Activated T-helper 9 cell treated with anti-CD3 and anti-CD28 coated beads, Interleukin-2, amount 50 U/mL, for 16 hours (primary cell): Measurements from ENCODE around the gene MAGI2.

Experiments used
- DNase-seq: peaks from one replicate; pipeline ENCODE4 v3.0.0-alpha.2; 2020; ENCODE audit warnings: low read depth

MAGI2 gene

DNA sequence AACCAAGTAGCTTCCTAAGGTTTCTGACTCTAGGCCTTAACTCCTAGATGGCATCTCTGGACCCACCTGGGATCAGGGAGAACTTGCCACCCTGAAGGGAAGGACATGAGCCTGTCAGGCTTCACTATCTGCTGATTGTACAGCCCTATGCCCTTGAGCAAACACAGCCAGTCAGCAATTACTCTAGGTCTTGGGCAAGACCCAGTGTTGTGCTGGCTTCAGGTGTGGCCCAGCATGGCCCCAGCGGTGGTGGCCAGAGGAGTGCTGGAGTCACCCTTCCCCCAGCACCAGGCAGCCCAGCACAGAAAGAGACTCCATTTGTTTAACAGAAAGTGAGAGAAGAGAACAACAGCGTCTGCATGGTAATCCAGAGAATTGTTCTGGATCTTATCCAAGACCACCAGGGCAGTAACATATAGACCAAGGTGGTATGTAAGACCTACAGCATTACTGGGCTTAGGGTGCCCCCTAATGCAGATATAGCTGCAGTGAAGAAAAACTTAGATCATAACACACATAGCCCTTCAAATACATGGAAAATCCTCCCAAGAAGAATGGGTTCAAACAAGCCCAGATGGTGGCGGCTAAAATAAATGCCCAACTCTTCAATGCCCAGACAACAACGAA is 207.7 kb downstream of the MAGI2 start:
- DNase-seq: no peak

DNA sequence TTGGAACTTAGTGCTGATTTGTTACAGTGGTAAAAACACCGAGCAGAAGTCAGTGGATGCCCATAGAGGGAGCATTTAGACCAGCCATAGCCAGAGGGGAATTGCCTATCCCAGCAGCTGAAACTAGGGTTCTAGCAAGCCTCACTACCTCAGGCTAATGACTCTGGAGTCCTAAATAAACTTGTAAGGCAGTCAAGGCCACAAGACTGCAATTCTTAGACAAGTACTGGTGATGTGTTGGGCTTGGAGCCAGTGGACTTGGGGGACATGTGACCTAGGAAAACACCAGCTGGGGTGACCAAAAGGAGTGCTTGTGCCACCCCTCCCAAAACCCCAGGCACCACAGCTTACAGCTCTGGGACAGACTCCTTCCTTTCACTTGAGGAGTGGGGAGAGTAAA is 209.0 kb downstream of the MAGI2 start:
- DNase-seq: no peak

DNA sequence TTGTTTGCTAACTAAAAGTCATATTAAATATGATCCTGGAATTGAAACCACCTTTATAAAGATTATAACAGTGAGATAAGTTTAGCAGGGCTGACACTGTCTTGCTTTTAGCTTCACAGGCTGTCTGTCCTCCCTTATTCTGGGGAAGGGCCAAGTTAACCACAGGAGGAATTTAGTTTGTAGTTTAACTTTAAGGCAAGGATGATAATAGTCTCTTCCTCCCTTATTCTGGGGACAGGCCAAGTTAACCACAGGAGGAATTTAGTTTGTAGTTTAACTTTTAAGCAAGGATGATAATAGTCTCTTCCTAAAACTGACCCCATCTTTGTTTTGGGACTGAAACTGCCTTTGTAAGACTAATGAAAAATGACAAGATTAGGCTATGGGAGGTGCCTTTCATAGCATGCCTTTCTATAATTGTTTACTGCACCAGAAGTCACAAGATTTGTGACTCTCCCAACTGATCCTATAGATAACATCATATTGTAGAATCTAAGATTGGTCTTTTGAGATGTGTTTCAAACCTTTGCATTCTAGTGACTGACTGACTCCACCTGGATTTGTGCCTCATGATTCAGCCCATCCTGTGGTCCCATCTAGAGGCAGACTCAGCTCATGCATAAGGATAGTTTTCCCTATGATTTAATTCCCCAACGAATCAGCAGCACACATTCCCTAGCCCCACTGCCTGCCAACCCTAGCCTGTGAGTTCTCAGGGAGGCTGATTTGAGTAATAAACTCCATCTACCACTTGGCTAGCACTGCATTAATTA is 212.0 kb downstream of the MAGI2 start:
- no peak for DNase-seq

DNA sequence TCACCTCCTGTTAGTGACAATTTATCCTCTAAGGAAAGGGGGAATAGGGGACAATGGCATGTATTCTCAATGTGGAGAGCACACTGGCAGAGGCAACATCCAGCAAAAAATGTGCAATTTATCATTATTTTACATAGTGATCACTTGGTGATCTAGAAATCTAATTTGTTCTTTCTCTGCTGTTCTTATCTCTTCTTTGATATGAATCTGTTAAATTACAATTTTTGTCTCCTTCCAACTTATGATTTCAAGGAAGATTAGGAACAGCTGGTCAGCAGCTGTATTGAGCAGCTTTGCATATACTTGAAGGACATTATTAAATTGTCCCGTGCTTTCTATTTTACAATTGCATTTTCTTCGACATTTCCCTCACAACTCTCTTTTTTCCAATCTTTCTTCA is 213.1 kb downstream of the MAGI2 start:
- DNase-seq: no peak

DNA sequence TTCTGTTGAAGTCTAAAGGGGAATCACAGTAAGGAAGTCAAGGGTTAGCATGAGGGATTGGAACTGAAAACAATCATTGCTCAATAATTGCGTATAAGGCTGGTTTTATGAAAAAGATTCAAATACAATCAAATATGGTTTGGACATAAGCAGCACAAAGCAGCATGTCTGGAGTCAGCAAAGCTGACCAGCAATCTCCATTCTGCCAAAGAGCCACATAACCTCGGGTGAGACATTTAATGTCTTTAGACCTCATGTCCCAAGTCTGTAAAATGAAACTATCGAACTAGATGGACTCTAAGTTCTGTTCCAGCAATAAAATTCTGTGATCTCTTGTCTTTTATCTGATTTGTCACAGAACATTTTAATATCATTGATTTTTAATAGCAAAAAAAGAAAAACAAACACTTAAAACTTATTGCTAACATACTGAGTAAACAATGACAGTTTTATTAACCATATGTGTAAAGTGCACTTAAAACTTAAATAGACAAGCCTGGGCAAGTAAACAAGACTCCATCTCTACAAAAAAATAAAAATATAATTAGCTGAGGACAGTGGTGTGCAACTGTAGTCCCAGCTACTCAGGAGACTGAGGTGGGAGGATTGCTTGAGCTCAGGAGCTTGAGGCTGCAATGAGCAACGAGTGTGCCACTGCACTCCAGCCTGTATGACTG is 217.0 kb downstream of the MAGI2 start:
- no peak for DNase-seq

DNA sequence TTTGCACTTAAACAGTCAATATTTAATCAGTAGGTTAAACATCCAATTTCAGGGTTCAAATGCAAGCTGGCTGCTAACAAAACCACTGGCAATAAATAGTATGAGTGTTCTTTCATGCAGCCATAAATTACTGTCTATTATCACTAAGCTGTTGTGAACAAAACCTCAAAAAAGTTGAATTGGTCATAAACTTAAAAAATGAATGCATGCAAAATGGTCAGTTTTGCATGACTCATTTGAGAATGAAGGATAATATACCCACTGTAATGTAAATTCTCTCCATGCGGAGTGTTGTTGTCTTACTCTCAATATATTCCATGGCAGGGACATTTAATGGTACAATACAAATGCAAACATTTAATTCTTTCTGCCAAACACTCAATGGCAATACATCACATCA is 226.4 kb downstream of the MAGI2 start:
- DNase-seq: no peak

DNA sequence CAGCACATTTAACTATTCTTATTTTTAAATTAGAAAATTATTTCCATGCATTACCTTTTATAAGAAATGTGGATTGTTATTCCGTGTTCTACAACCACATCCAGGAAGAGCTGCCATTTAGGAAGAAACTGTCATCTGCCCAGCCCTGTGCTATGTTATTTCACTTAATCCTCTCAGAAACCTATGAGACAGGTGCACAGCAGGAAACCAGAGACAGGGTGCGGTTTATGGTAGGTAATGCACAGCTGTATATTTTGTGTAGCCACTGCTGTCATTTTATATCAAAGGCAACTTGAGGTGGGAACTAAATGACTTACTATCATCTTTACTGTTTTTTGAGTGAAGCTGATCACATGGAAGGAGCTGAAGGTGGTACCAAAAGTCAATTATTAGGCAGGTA is 232.3 kb downstream of the MAGI2 start:
- no peak for DNase-seq

DNA sequence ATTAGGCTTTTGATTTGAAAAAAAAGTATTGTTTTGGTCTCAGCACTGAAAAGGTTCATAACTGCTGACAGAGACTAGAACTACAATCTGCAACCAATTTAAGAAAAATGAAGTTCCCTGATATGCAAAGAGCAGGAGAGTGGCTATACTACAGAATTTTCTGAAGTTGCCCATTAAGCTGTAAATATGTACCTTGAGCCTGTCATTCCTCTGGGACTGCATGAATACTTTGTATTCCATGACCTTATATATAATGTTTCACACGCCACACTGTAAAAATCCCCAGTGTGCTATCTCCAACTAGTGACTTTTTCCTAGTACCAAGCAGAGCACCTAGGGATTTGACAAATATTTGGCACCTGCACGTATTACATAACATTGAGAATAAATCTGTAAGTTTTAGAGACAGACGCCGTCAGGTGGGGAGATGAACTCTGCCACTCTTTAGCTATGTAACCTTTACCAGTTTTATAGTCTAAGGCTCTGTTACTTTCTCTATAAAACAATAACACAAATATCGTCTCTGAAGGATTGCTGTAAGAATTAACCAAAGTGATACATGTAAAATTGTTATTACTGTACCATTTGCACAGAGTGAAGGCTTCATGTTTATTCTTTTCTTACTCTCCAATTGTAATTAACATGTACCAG is 235.4 kb downstream of the MAGI2 start:
- DNase-seq: no peak

DNA sequence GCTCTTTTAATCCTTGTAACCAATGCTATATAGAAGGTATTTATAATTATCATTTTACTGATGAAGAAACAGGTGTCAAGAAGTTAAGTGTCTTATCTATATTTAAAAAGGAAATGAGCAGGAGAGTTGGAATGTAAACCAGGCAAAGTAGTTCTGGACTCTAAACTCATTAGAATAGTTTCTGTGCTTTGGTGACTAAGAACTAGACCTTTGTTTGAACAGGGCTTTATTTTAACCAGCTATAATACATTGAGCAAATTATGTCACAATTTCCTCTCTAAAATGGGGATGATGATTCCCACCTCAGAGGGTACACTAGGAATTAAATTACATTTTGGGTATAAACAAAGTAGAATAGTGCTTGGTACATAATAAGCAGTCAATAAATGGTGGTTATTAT is 236.0 kb downstream of the MAGI2 start:
- no peak for DNase-seq

DNA sequence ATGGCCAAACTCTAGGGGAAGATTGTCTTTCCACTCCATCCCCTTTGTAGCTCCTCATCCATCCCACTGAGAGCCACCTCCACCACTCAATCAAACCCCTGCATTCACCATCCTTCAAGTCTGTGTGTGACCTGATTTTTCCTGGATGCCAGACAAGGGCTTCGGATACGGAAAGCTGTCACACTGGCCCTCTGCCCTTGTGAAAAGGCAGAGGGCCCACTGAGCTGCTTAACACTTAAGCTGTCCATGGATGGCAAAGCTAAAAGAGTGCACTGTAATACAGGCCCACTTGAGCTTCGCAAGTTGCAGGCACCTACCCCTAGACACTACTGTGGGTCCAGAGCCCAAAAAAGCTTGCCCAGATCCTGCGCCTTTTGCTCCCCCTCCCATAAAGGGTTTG is 237.2 kb downstream of the MAGI2 start:
- no peak for DNase-seq

DNA sequence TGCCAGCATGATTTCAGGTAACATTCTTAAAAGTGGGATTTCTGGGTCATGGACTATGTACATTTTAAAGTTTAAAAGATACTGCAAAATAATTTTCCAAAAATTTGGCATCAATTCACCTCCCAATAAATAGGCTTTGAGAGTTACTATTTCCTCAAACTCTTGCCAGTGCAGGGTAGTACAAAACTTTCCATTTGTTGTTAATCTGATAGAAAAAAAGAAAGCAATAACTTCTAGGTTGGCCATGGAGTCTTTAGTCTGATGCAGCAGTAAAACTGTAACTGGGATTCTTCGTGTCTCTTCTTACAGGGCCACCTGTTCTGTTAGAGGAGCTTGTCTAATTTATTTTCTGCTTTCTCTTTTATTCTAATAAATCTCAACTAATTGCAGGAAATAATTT is 241.1 kb downstream of the MAGI2 start:
- no peak for DNase-seq

DNA sequence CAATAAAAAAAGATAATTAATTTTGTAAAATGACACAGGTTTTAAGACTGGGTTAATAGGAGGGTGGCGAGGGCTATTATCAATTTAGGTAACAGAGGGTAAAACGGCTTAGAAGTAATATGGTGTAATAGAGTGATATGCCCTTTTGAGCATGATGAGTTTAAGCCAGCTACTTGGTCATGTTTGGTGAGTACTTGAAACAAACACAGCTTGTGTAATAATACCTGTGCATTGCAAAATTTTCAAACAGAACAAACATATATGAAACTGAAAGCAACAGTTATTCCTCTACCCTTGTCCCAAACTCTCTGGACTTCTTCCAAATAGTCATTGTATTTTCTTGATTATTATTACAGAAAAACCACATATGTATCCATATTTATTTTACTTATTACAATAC is 241.7 kb downstream of the MAGI2 start:
- no peak for DNase-seq

DNA sequence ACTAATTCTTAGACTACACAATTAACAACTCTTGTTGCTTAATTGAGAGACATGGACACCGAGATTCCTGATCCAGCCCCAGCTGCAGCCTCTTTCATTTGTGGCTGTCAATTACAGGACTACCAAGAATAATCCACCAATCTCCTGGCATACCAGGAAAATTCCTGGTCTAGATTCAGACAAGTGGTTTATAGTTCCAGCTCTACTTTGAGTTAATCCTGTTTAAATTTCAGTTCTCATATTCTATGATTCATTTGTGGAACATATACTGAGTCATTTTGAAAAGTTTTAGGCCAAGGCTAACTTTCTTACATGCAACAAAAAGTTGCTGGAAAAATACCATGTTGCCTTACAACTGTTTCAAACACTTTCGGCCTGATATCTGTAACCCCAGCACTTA is 253.5 kb downstream of the MAGI2 start:
- no peak for DNase-seq

DNA sequence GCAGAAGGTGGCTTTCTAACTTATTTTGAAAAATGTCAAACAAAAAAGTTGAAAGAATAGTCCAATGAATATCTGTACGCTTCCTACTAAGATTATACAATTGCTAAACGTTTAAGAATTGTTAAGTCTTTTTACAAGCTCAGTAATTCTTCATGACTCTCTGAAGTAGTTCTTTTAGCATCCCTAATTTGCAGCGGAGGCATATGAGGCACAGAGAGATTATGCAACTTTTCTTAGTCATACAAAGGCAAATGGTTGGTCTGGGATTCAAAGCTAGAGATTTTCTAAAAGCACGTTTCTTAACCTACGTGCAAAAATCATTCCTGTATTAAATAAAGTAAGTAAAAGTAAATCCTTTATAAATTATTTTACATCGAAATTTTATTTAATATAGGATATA is 254.2 kb downstream of the MAGI2 start:
- DNase-seq: no peak

DNA sequence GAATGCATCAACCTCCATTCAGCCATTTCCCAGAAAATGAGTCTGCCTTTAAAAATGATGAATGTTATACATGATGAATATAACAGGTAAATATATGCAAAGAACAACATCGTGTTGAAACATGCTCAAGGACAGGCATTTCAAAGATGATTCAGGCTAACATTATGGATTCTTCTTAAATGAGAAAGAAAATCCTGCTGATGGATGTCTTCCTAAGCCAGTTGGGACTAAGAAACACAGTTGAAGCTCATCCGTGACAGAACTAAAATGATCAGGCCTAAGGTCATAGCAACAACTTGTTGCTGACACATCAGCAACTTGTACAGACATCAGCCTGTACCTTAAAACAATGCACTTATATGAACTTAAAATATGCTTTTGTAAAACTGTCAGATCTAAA is 267.9 kb downstream of the MAGI2 start:
- no peak for DNase-seq

DNA sequence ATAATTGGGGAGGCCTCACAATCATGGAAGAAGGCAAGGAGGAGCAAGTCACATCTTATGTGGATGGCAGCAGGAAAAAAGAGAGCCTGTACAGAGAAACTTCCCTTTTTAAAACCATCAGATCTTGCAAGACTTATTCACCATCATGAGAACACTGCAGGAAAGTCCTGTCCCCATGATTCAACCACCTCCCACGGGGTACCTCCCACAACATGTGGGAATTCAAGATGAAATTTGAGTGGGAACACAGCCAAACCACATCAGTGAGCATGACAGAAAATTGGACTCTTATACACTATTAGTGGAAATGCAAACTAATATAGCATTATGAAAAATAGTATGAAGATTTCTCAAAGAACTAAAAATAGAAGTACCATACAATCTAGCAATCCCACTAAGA is 271.2 kb downstream of the MAGI2 start:
- DNase-seq: no peak

DNA sequence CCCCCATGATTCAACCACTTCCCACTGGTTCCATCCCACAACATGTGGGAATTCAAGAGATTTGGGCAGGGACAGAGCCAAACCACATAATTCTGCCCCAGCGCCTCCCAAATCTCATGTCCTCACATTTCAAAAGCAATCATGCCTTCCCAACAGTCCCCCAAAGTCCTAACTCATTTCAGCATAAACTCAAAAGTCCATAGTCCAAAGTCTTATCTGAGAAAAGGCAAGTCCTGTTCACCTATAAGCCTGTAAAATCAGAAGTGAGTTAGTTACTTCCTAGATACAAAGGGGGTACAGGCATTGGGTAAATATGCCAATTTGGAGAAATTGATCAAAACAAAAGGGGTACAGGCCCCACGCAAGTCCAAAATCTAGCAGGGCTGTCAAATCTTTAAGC is 272.9 kb downstream of the MAGI2 start:
- no peak for DNase-seq

DNA sequence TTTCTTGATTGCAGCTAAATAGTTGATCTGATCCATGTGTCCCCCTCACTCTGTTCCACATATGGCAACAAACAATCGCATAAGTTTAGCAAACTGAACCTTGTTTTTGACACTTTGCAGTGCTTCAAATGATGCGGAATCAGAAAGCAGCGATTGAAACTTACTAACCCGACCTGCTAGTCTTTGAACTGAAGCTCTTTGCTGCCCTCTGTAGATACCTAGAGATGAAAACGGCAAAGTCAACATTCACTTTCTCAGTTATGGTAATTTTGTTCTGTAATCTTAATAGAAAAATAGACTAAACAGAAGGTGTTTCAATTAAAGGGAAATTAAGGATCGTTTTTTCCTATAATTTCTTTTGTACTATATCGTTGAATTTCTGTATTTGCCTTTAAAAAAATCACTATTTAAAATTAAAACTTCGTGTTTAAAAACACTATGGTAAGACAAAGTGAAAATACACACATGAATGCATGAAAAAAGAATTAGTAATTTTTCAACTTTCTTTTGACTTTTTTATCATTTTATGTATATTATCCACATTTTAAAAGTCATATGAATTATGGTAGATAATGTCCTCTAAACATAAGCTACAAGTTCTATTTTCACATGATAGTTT is 276.5 kb downstream of the MAGI2 start:
- DNase-seq: no peak

DNA sequence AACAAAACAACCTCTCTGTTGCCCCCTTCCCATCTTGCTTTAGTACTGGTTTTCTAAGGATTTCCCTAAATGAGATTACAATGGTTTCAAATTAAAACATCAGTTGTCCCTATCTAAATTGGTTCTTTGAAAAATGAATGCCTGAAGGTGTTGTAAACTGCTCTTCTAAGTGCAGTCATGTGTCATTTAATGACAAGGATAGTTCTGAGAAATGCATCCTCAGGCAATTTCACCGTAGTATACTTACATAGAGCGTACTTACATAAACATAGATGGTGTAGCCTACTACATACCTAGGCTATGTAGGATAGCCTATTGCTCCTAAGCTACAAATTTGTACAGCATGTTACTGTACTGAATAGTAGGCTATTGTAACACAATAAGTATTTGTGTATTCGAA is 278.1 kb downstream of the MAGI2 start:
- DNase-seq: no peak

DNA sequence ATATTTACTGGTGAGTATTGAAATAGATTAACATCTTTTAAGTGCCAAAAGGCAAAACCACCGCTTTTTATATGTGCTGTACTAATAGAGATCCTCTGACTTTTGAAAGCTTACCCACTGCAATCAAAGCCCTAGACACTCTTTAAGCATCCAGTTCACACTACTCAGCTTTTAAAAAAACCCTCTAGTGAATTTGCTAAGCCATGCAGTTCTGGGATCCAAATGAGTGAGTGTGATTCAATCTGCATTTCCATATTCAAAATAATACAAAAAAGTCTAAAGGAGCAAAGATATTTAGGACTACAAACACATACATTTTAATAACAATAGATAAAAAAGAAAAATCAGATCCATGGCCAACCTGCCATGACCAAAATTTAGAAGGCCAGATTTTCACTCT is 288.2 kb downstream of the MAGI2 start:
- no peak for DNase-seq

DNA sequence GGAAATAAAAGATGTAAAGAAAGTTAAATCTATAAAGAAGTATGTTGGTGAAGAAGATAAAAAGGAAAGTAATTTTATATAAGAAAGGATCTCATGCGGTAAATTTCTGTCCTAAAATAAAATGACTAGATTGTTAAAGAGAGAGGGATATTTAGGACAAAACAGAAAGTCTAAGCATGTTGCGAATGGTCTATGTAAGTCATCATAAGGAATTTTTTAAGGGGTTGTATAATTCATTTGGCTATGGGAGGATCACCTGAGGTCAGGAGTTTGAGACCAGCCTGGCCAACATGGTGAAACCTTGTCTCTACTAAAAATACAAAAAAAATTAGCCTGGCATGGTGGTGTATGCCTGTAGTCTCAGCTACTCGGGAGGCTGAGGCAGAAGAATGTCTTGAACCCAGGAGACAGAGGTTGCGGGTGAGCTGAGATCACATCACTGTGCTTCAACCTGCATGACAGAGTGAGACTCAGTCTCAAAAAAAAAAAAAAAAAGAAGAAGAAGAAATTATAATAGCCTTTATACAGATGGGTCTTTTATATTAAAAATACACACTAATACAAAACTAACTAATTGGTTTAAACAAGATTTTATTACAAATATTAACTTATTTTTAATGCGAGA is 294.3 kb downstream of the MAGI2 start:
- no peak for DNase-seq

DNA sequence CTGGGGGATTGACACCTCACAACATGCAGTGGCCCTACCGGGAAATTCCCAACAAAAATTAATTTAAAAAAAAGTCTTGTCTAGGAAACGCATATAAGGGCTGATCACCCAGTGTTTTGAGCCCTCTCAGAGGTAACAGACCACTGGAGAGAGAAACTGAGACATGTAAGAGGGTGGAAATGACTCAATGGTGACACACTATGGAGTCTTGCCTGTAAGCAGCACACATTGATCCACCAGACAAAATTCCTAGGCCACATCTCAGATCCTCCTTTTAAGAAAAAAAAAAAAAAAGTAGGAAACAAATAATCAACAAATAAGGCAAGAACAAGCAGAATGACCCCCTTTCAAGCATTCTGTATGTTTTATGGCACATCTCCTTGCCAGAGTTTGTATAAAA is 296.2 kb downstream of the MAGI2 start:
- DNase-seq: no peak
